HG03159 (cell line): ENCODE data around the gene QRFP.

ENCODE experiments used
- ATAC-seq: cut with Tn5 transposase; IDR thresholded peaks from one replicate; pipeline ENCODE4 v1.9.1; 2021; ENCODE audit warnings: mild to moderate bottlenecking, moderate library complexity; ENCODE audit not compliant: unreplicated experiment

Gene QRFP

GRCh38 chr9:130874783-130875182 lies 21.8 kb downstream of the QRFP start:
- ATAC-seq: no peak

- no peak for ATAC-seq
Observed at GRCh38 chr9:130873966-130874365, 22.6 kb downstream of the QRFP start.

GRCh38 chr9:130872912-130873503 lies 23.6 kb downstream of the QRFP start:
- no peak for ATAC-seq

- no peak for ATAC-seq
Observed at GRCh38 chr9:130872508-130872907, 24.1 kb downstream of the QRFP start.

GRCh38 chr9:130872093-130872492 lies 24.5 kb downstream of the QRFP start:
- no peak for ATAC-seq

GRCh38 chr9:130871395-130872062 lies 25.1 kb downstream of the QRFP start:
- no peak for ATAC-seq

- ATAC-seq: peak; percentile 70
Observed at GRCh38 chr9:130870491-130871381, 25.9 kb downstream of the QRFP start.

- ATAC-seq: no peak
Observed at GRCh38 chr9:130869250-130869649, 27.4 kb downstream of the QRFP start.

GRCh38 chr9:130868230-130868629 lies 28.4 kb downstream of the QRFP start:
- ATAC-seq: no peak

GRCh38 chr9:130867556-130867955 lies 29.1 kb downstream of the QRFP start:
- ATAC-seq: no peak

- ATAC-seq: no peak
Observed at GRCh38 chr9:130866474-130866965, 30.1 kb downstream of the QRFP start.

- ATAC-seq: no peak
Observed at GRCh38 chr9:130865921-130866320, 30.7 kb downstream of the QRFP start.

GRCh38 chr9:130864541-130864940 lies 32.1 kb downstream of the QRFP start:
- ATAC-seq: no peak

- no peak for ATAC-seq
Observed at GRCh38 chr9:130862747-130863146, 33.9 kb downstream of the QRFP start.

GRCh38 chr9:130862217-130862616 lies 34.4 kb downstream of the QRFP start:
- ATAC-seq: no peak

GRCh38 chr9:130861372-130862180 lies 35.0 kb downstream of the QRFP start:
- no peak for ATAC-seq

GRCh38 chr9:130860458-130861316 lies 35.9 kb downstream of the QRFP start:
- no peak for ATAC-seq

GRCh38 chr9:130858739-130859705 lies 37.6 kb downstream of the QRFP start:
- ATAC-seq: no peak
